CD14-positive monocyte (primary cell): Measurements from ENCODE around the gene WASF2. TPM values are rescaled to one million over a fixed set of nuclear protein-coding genes. Genes with fewer than 3 reads are reported as not detected.
"Not testable (repeated sequence)": the region's sequence is repeated elsewhere in the genome, so short reads cannot be mapped to it uniquely, and the experiment has no call there.

Experiments
- DNase-seq, 3 donors: peaks; one replicate each; pipeline ENCODE4 v3.0.0-alpha.2; 2011 to 2022
- H2AFZ ChIP-seq: 2 replicates; pipeline ENCODE4 v1.6.0; 2012; ENCODE audit warnings: mild to moderate bottlenecking, low read depth, low read length, inconsistent platforms; ENCODE audit not compliant: insufficient read depth, poor library complexity, severe bottlenecking
- H3K27ac ChIP-seq, 2 donors: 1 replicate in 1 of 2; 2 replicates in 1 of 2; pipeline ENCODE4 v1.5.1; 2012 to 2013; ENCODE audit warnings: low read length in 2 of 2, control low read depth in 1 of 2, inconsistent platforms in 1 of 2, low read depth in 1 of 2, mild to moderate bottlenecking in 1 of 2
- H3K27me3 ChIP-seq, 2 donors: one replicate each; pipeline versions ENCODE4 v1.6.0 to v1.6.1; 2011 to 2013; ENCODE audit warnings: low read length in 2 of 2; ENCODE audit not compliant: control insufficient read depth in 2 of 2, insufficient read depth in 2 of 2
- H3K36me3 ChIP-seq, 2 donors: replicated peaks in 1 of 2; 1 replicate in 1 of 2; 2 replicates in 1 of 2; pipeline versions ENCODE4 v1.5.1 to v1.6.1; 2012 to 2013; ENCODE audit warnings: low read length in 2 of 2, control low read depth in 1 of 2, inconsistent platforms in 1 of 2, mild to moderate bottlenecking in 1 of 2; ENCODE audit not compliant: insufficient read depth in 2 of 2, control insufficient read depth in 1 of 2
- H3K4me1 ChIP-seq, 2 donors: 1 replicate in 1 of 2; 2 replicates in 1 of 2; pipeline versions ENCODE4 v1.5.1 to v1.6.1; 2012 to 2013; ENCODE audit warnings: low read length in 2 of 2, control low read depth in 1 of 2, inconsistent platforms in 1 of 2, mild to moderate bottlenecking in 1 of 2, moderate library complexity in 1 of 2; ENCODE audit not compliant: insufficient read depth in 2 of 2, control insufficient read depth in 1 of 2
- H3K4me2 ChIP-seq: replicated peaks from 2 replicates; pipeline ENCODE3; 2012; ENCODE audit warnings: low read length, moderate library complexity, mild to moderate bottlenecking; ENCODE audit not compliant: poor library complexity, severe bottlenecking; ENCODE audit errors: extremely low read depth
- H3K4me3 ChIP-seq, 3 experiments: fragments of 200-600 bp in 1 of 3; sonication (generic) in 1 of 3; replicated peaks in 1 of 3; 1 replicate in 2 of 3; 2 replicates in 1 of 3; pipeline ENCODE4 v1.5.1; 2011 to 2013; ENCODE audit warnings: low read length in 3 of 3, mild to moderate bottlenecking in 3 of 3, control low read depth in 2 of 3, low read depth in 2 of 3, inconsistent platforms in 1 of 3, moderate library complexity in 1 of 3
- H3K79me2 ChIP-seq: 2 replicates; pipeline ENCODE4 v1.6.0; 2012; ENCODE audit warnings: mild to moderate bottlenecking, control low read depth, inconsistent platforms, low read length, moderate library complexity; ENCODE audit not compliant: insufficient read depth
- H3K9ac ChIP-seq: 2 replicates; pipeline ENCODE4 v1.6.0; 2017; ENCODE audit warnings: low read length, mild to moderate bottlenecking; ENCODE audit not compliant: insufficient read depth, poor library complexity, severe bottlenecking
- H3K9me3 ChIP-seq, 2 donors: replicated peaks in 1 of 2; 1 replicate in 1 of 2; 2 replicates in 1 of 2; pipeline versions ENCODE4 v1.5.1 to v1.6.1; 2012 to 2013; ENCODE audit warnings: low read length in 2 of 2, control low read depth in 1 of 2; ENCODE audit not compliant: control insufficient read depth in 1 of 2, insufficient read depth in 1 of 2
- H4K20me1 ChIP-seq: 2 replicates; pipeline ENCODE4 v1.6.0; 2012; ENCODE audit warnings: mild to moderate bottlenecking, low read length, control low read depth, moderate library complexity; ENCODE audit not compliant: insufficient read depth
- H3K27ac Mint-ChIP-seq, 7 donors: one replicate each; pipeline ENCODE4 v1.8.0; 2020; ENCODE audit warnings: mild to moderate bottlenecking in 7 of 7, mixed read lengths in 7 of 7, moderate library complexity in 6 of 7, inconsistent platforms in 2 of 7
- H3K27me3 Mint-ChIP-seq, 3 donors: one replicate each; pipeline ENCODE4 v1.8.0; 2021 to 2022; ENCODE audit warnings: low read depth in 3 of 3, mild to moderate bottlenecking in 3 of 3, mixed read lengths in 3 of 3, moderate library complexity in 3 of 3, inconsistent platforms in 1 of 3
- H3K36me3 Mint-ChIP-seq, 2 donors: one replicate each; pipeline ENCODE4 v1.8.0; 2020; ENCODE audit warnings: mixed read lengths in 2 of 2, inconsistent platforms in 1 of 2, mild to moderate bottlenecking in 1 of 2
- H3K4me1 Mint-ChIP-seq: one replicate; pipeline ENCODE4 v1.8.0; 2020; ENCODE audit warnings: mild to moderate bottlenecking, mixed read lengths
- H3K4me3 Mint-ChIP-seq, 2 donors: one replicate each; pipeline ENCODE4 v1.8.0; 2020; ENCODE audit warnings: mild to moderate bottlenecking in 2 of 2, mixed read lengths in 2 of 2, moderate library complexity in 1 of 2
- H3K9me3 Mint-ChIP-seq, 7 donors: one replicate each; pipeline ENCODE4 v1.8.0; 2020 to 2022; ENCODE audit warnings: mixed read lengths in 7 of 7, mild to moderate bottlenecking in 6 of 7, moderate library complexity in 6 of 7, inconsistent platforms in 2 of 7
- WGBS: methylation state at CpG from one replicate; pipeline ENCODE4 v1.1.5; 2013; ENCODE audit warnings: missing lambda C conversion rate; ENCODE audit not compliant: insufficient coverage; 5-methylcytosine and 5-hydroxymethylcytosine counted together
- intact Hi-C, 2 donors: fragments of 100-400 bp; cut with micrococcal nuclease; formaldehyde crosslinking; loops; one replicate each; pipeline versions ENCODE4 v1.15.0 to v1.15.1; 2023
- polyA plus RNA-seq, 3 donors: library from polyadenylated mRNA; depleted of rRNA in 1 of 3; unstranded in 2 of 3; stranded (reverse) in 1 of 3; fragments of 300-500 nt in 2 of 3; fragments of >200 nt in 1 of 3; fragmentation: Illumina TruSeq in 2 of 3; gene quantifications; 1 replicate in 2 of 3; 2 replicates in 1 of 3; pipeline ENCODE4 v1.2.3, GENCODE V29; 2012 to 2021
- TF ChIP-seq, protein P1 (sequence below): fragments of 200-600 bp; IDR thresholded peaks from one replicate; pipeline ENCODE4 v1.8.0; 2022; ENCODE audit warnings: antibody characterized with exemption, mild to moderate bottlenecking

WASF2 gene
- polyA plus RNA-seq, 3 donors = 53.5 to 91.6 (median 86.4) TPM

DNA sequence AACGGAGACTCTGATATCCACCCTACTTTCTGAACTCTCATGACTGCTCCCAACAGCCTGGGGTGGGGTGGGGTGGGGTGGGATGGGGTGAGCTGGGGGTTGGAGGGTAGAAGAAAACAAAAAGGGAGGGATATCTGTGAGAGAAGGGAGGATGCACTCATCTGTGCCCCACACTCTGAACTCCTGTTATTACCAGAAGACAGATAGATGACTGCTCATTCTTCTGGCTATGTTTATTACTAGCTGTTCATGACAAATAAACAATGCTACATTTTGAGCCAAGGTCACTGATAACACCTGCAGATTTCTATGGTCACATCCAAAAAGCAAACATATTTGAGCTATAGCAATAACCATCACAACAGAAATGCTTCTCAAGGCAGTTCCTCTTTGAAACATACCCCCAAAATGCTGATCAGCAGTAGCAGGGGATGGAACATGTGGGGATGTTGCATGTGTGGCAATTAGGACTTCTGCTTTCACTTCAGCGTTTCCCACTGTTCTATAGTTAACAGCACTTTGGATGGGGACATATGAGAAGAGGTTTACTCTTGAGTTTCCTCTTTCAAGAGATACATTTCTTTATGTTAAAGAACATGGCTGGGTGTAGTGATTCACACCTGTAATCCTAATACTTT, 54.3 kb downstream of the WASF2 start:
- H3K4me3 Mint-ChIP-seq = peak overlapping the region; percentile 53 to 87
- intact Hi-C loops = loop anchor here in 1 of 2 donors (10.0 kb wide), 1 partner anchor 59 kb away; the partner anchor contains the start of gene WASF2
- H3K36me3 Mint-ChIP-seq = peaks cover 11 to 23% of the 10 kb centered on the region in 2 donors
- H3K27me3 Mint-ChIP-seq = no peaks in the 10 kb centered on the region
- TF ChIP-seq, protein P1, sequence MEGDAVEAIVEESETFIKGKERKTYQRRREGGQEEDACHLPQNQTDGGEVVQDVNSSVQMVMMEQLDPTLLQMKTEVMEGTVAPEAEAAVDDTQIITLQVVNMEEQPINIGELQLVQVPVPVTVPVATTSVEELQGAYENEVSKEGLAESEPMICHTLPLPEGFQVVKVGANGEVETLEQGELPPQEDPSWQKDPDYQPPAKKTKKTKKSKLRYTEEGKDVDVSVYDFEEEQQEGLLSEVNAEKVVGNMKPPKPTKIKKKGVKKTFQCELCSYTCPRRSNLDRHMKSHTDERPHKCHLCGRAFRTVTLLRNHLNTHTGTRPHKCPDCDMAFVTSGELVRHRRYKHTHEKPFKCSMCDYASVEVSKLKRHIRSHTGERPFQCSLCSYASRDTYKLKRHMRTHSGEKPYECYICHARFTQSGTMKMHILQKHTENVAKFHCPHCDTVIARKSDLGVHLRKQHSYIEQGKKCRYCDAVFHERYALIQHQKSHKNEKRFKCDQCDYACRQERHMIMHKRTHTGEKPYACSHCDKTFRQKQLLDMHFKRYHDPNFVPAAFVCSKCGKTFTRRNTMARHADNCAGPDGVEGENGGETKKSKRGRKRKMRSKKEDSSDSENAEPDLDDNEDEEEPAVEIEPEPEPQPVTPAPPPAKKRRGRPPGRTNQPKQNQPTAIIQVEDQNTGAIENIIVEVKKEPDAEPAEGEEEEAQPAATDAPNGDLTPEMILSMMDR = no peak
- peak overlapping the region; percentile 95 to 98 for H3K27ac ChIP-seq
- H3K36me3 ChIP-seq = peaks cover 3 to 13% of the 10 kb centered on the region in 2 donors
- peaks cover 87 to 92% of the 10 kb centered on the region in 2 donors for H3K4me1 ChIP-seq
- H3K27me3 ChIP-seq = no peaks in the 10 kb centered on the region
- H3K9me3 ChIP-seq = no peaks in the 10 kb centered on the region
- peaks cover 92% of the 10 kb centered on the region for H3K79me2 ChIP-seq
- H3K9ac ChIP-seq = peak overlapping the region; percentile 57
- H3K4me3 ChIP-seq = peak overlapping the region in 1 of 3 experiments; percentile 69
- no CpG with 5 or more reads among the region's 2 CpGs for WGBS
- peak overlapping the region; percentile 83 for H3K4me2 ChIP-seq
- peaks cover 32% of the 10 kb centered on the region for H4K20me1 ChIP-seq
- DNase-seq = peak; percentile 88 to 94 (median 93)
- H3K27ac Mint-ChIP-seq = peak overlapping the region; percentile 93 to 99 (median 98)
- H3K4me1 Mint-ChIP-seq = peaks cover 84% of the 10 kb centered on the region
- no peaks in the 10 kb centered on the region for H3K9me3 Mint-ChIP-seq
- no peak overlapping the region for H2AFZ ChIP-seq

GRCh38 chr1:27433706-27434105, 56.3 kb downstream of the WASF2 start:
- intact Hi-C loops = loop anchor here (5.0 to 10.0 kb wide), 2 partner anchors 59 to 61 kb away; partner anchors contain the start of gene WASF2 (in 2 of the 2)
- DNase-seq = no peak
- peaks cover 92% of the 10 kb centered on the region for H3K79me2 ChIP-seq
- peaks cover 5 to 11% of the 10 kb centered on the region in 2 donors for H3K36me3 Mint-ChIP-seq
- peak overlapping the region in 1 of 2 donors; percentile 61 for H3K4me3 Mint-ChIP-seq
- H3K27me3 Mint-ChIP-seq = peaks cover 0 to 1% (median 0%) of the 10 kb centered on the region in 3 donors
- no peaks in the 10 kb centered on the region for H3K9me3 ChIP-seq
- H3K27ac Mint-ChIP-seq = peak overlapping the region; percentile 5 to 99 (median 93)
- H2AFZ ChIP-seq = no peak overlapping the region
- 83% methylated on average over 1 of the region's 3 CpGs for WGBS
- H3K9ac ChIP-seq = no peak overlapping the region
- no peaks in the 10 kb centered on the region for H3K36me3 ChIP-seq
- peak overlapping the region; percentile 32 for H3K4me2 ChIP-seq
- no peaks in the 10 kb centered on the region for H3K27me3 ChIP-seq
- TF ChIP-seq, protein P1 = no peak
- H4K20me1 ChIP-seq = peaks cover 19% of the 10 kb centered on the region
- H3K9me3 Mint-ChIP-seq = no peaks in the 10 kb centered on the region
- H3K4me1 Mint-ChIP-seq = peaks cover 89% of the 10 kb centered on the region
- peak overlapping the region in 1 of 3 experiments; percentile 21 for H3K4me3 ChIP-seq
- peaks cover 96 to 100% of the 10 kb centered on the region in 2 donors for H3K4me1 ChIP-seq
- H3K27ac ChIP-seq = peak overlapping the region; percentile 86 to 95

- Histone ChIP-seq H3K27ac (peak overlapping the region; percentile 14 to 95), H3K79me2 (peaks cover 92% of the 10 kb centered on the region)
- WGBS = no CpG with 5 or more reads among the region's 1 CpG
Measured at GRCh38 chr1:27432725-27433124, 57.2 kb downstream of the WASF2 start.

More at GRCh38 chr1:27432725-27433124, 57.2 kb downstream of the WASF2 start:
- H3K4me3 Mint-ChIP-seq, H3K9ac ChIP-seq, H3K4me3 ChIP-seq, H3K9me3 Mint-ChIP-seq, H3K4me2 ChIP-seq, H3K27me3 ChIP-seq, H3K9me3 ChIP-seq, DNase-seq, H3K36me3 ChIP-seq, H2AFZ ChIP-seq, H3K27me3 Mint-ChIP-seq: not testable (repeated sequence)
- Mint-ChIP-seq H3K4me1 (peaks cover 89% of the 10 kb centered on the region), H3K27ac (peak overlapping the region in 4 of 7 donors; percentile 8 to 94 (median 79)), H3K36me3 (peaks cover 8 to 13% of the 10 kb centered on the region in 2 donors)
- intact Hi-C loops = loop anchor here (5.0 to 10.0 kb wide), 2 partner anchors 60 to 62 kb away; partner anchors contain the start of gene WASF2 (in 2 of the 2)
- peaks cover 96 to 100% of the 10 kb centered on the region in 2 donors for H3K4me1 ChIP-seq
- peaks cover 18% of the 10 kb centered on the region for H4K20me1 ChIP-seq
